ENCODE results near the gene NKG7. TPM values are rescaled to one million over a fixed set of nuclear protein-coding genes. Genes with fewer than 3 reads are reported as not detected.

Gene NKG7
- total and polyA plus RNA-seq, 8 donors, result 0.56 to 2.1 (median 1.0) TPM; not detected in 2

DNA sequence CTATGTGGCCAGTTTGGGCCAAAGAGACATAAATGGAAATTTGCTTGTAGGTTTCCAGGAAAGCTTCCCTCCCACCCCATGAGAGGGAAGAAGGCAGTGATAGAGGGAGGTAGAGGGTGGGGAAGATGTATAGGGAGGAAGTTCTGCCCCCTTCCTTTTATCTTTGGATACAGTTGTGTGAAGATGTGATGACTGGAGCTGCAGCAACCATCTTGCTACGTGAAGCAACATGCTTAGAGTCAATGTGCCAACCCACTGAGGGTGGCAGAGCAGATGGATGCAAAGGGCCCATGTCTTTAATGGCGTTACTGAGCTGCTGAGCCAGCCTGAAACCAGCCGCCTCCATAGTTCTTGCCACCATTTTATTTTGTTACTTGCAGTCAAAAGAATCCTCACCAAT, 41.3 kb downstream of the NKG7 start:
- no peak for ATAC-seq
- no peak for DNase-seq
- Histone ChIP-seq H3K9me3 (no peaks in the 10 kb centered on the region), H3K4me3 (no peak overlapping the region), H3K27ac (no peak overlapping the region), H3K36me3 (no peaks in the 10 kb centered on the region), H3K27me3 (peaks cover 0 to 13% (median 3%) of the 10 kb centered on the region in 4 donors), H3K4me1 (peaks cover 0 to 4% (median 0%) of the 10 kb centered on the region in 3 donors)
- 71 to 73% methylated on average over 3 of the region's 3 CpGs for whole genome bisulfite sequencing, 2 donors
- intact Hi-C loops (cut with DNase I), result loop anchor here in 1 of 3 donors (10.0 kb wide), 1 partner anchor 94 kb away; no protein-coding TSS in a partner anchor
- TF ChIP-seq, protein P1, sequence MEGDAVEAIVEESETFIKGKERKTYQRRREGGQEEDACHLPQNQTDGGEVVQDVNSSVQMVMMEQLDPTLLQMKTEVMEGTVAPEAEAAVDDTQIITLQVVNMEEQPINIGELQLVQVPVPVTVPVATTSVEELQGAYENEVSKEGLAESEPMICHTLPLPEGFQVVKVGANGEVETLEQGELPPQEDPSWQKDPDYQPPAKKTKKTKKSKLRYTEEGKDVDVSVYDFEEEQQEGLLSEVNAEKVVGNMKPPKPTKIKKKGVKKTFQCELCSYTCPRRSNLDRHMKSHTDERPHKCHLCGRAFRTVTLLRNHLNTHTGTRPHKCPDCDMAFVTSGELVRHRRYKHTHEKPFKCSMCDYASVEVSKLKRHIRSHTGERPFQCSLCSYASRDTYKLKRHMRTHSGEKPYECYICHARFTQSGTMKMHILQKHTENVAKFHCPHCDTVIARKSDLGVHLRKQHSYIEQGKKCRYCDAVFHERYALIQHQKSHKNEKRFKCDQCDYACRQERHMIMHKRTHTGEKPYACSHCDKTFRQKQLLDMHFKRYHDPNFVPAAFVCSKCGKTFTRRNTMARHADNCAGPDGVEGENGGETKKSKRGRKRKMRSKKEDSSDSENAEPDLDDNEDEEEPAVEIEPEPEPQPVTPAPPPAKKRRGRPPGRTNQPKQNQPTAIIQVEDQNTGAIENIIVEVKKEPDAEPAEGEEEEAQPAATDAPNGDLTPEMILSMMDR (IDR thresholded peaks at IDR 0.05), result no peak
- FAIRE-seq, result no peak

DNA sequence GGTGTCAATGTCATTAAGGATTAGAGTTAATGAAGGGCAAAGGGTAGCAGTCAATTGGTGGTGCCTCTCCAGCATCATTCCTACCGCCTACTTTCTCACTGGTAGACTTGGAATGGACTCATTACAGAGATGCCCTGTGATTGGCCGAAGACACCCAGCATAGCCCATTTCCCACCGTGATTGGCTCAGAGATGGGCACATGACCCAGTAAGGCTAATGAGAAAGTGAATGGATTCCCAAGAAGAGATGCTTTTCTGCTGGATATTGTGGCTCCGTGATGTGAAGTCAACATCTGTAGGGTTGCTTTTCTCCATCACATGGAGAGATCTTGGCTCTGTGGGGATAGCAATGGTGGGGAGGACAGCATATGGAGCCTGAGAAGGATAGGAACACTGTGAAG, 42.1 kb downstream of the NKG7 start:
- DNase-seq, result no peak
- TF ChIP-seq, protein P1 (IDR thresholded peaks at IDR 0.05), result no peak
- H3K9me3 ChIP-seq, result no peaks in the 10 kb centered on the region
- no peak for ATAC-seq
- peaks cover 0 to 13% (median 3%) of the 10 kb centered on the region in 4 donors for H3K27me3 ChIP-seq
- H3K36me3 ChIP-seq, result no peaks in the 10 kb centered on the region
- FAIRE-seq, result no peak
- H3K27ac ChIP-seq, result no peak overlapping the region
- WGBS, 2 donors, result 85 to 89% methylated on average over 4 of the region's 4 CpGs
- peaks cover 0 to 4% (median 0%) of the 10 kb centered on the region in 3 donors for H3K4me1 ChIP-seq
- intact Hi-C loops (cut with DNase I), result loop anchor here in 1 of 3 donors (10.0 kb wide), 1 partner anchor 94 kb away; no protein-coding TSS in a partner anchor
- H3K4me3 ChIP-seq, result no peak overlapping the region

DNA sequence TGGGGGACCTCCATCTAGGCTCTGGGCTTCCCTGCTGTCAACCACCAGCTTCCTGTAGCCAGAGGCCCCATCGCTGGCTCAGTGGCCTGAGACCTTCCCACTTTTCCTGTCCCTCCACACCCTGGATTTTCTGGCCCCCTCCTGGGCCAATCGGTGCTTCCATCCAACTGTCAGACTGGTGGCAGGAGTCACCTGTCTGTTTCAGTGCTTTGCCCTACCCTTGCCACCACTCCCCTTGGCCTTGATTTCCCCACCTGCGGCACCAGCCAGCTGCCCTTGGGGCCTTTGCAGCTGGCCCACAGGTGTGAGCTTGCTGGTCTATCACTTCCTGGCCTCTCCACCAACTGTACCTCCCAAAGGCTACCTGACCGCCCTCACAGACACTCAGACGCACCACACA, 43.0 kb downstream of the NKG7 start:
- TF ChIP-seq, protein P1 (IDR thresholded peaks at IDR 0.05), result no peak
- peaks cover 0 to 4% (median 0%) of the 10 kb centered on the region in 3 donors for H3K4me1 ChIP-seq
- FAIRE-seq (no peak), DNase-seq (no peak), ATAC-seq (no peak)
- WGBS, 2 donors, result 66 to 77% methylated on average over 5 of the region's 5 CpGs
- no peaks in the 10 kb centered on the region for H3K36me3 ChIP-seq
- no peak overlapping the region for H3K27ac ChIP-seq
- H3K27me3 ChIP-seq, result peaks cover 0 to 13% (median 3%) of the 10 kb centered on the region in 4 donors
- H3K9me3 ChIP-seq, result no peaks in the 10 kb centered on the region
- intact Hi-C loops (cut with DNase I), result no loop called here
- no peak overlapping the region for H3K4me3 ChIP-seq

DNA sequence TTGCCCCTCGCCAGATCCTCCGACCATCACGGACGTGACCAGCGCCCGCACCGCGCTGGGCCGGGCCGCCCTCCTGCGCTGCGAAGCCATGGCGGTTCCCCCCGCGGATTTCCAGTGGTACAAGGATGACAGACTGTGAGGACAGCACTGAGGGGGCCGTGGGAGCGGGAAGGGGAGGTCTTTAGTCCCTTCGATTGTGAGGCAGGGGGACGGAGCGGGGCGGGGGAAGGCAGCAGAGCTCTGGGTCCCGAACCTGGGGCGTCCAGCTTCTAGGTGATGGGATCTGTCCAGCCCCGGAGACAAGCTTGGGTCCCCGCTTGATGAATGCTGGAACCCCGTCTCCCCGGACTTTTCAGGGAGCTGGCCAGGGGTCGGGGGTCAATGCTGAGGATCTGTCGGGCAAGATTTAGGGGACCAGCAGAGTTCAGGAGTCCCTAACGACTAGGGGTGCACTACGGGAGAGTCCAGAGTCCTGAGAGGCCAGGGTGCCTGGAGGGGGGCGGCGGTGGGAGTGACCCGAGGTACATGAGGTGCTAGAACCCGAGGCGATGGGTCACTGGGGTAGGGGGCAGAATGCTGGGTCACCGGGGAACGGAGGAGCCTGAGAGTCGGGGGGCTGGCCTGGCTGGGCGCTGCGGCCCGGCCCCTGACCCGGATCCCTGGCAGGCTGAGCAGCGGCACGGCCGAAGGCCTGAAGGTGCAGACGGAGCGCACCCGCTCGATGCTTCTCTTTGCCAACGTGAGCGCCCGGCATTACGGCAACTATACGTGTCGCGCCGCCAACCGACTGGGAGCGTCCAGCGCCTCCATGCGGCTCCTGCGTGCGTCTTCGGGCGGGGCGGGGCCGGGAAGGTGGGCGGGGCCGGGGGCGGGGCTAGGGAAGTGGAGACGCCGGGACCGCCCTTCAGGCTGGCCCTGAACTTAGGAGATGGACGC, 45.1 kb downstream of the NKG7 start:
- TF ChIP-seq, protein P1 (IDR thresholded peaks at IDR 0.05), result no peak
- Histone ChIP-seq H3K9me3 (no peaks in the 10 kb centered on the region), H3K36me3 (no peaks in the 10 kb centered on the region), H3K27me3 (peaks cover 0 to 13% (median 3%) of the 10 kb centered on the region in 4 donors), H3K27ac (no peak overlapping the region), H3K4me3 (no peak overlapping the region), H3K4me1 (peaks cover 0 to 4% (median 0%) of the 10 kb centered on the region in 3 donors)
- ATAC-seq (peak; percentile 53 to 93 (median 73)), DNase-seq (peak in 2 of 6 donors; percentile 28 to 39), FAIRE-seq (no peak)
- 3 to 5% methylated on average over 65 to 75 of the region's 75 CpGs for whole genome bisulfite sequencing, 2 donors
- intact Hi-C loops (cut with DNase I), result no loop called here
